Measurements from ENCODE around the gene BIRC2. TPM values are rescaled to one million over a fixed set of nuclear protein-coding genes. Genes with fewer than 3 reads are reported as not detected.

Gene BIRC2
- 34.8 and 43.6 TPM in 2 replicates for total RNA-seq

GRCh38 chr11:102346748-102347461, at the start of gene BIRC2:
TSS of gene BIRC2 (plus strand) at chr11:102347214. CDS start at chr11:102349855, 2,641 bp downstream.

GRCh38 chr11:102317099-102317767, 29.8 kb upstream of the BIRC2 start, which contains the start of gene BIRC3:
TSS of gene BIRC3 (plus strand) at chr11:102317484. CDS start at chr11:102324510, 7,026 bp downstream.

Other genes with a start within 250 kb of the BIRC2 start
- 79.2 and 96.9 TPM in 2 replicates for gene YAP1, start 236.8 kb upstream of the BIRC2 start, total RNA-seq
- gene BIRC3, start 29.7 kb upstream of the BIRC2 start, total RNA-seq = under 0.01 and 0.12 TPM in 2 replicates
- gene TMEM123, start 105.6 kb downstream of the BIRC2 start, total RNA-seq = 67.4 and 82.2 TPM in 2 replicates
- gene MMP7, start 183.5 kb downstream of the BIRC2 start, total RNA-seq = not detected in 2 replicates

Data from pericardium fibroblast (primary cell).